Adrenal gland (tissue), 5 donors: Measurements from ENCODE around the gene URM1.

Experiments
- CTCF ChIP-seq, 6 experiments: fragments of 450-650 bp in 4 of 6; fragments of 200-600 bp in 2 of 6; sonication (generic) in 1 of 6; IDR thresholded peaks; 1 replicate in 5 of 6; 2 replicates in 1 of 6; pipeline versions ENCODE4 v1.5.1 to v1.8.0; 2016 to 2021; ENCODE audit warnings: antibody characterized with exemption in 6 of 6, mild to moderate bottlenecking in 2 of 6, moderate library complexity in 1 of 6
- POLR2A ChIP-seq, 2 donors: fragments of 450-650 bp; IDR thresholded peaks; one replicate each; pipeline ENCODE4 v1.6.1; 2017; ENCODE audit warnings: antibody characterized with exemption in 2 of 2, mild to moderate bottlenecking in 2 of 2, moderate library complexity in 1 of 2
- donor health status: DM: no; HTN: no; CAD: no.

- TF ChIP-seq POLR2A (IDR thresholded peaks at IDR 0.05) = no peak
- TF ChIP-seq CTCF (IDR thresholded peaks at IDR 0.05) = no peak
Observed at GRCh38 chr9:128372188-128372641, 1.0 kb downstream of the URM1 start.
